GM21367 (cell line): ENCODE data around the gene ASTN2.

Experiments used
- ATAC-seq: cut with Tn5 transposase; IDR thresholded peaks from one replicate; pipeline ENCODE4 v1.9.1; 2021; ENCODE audit not compliant: unreplicated experiment

The ASTN2 gene

DNA sequence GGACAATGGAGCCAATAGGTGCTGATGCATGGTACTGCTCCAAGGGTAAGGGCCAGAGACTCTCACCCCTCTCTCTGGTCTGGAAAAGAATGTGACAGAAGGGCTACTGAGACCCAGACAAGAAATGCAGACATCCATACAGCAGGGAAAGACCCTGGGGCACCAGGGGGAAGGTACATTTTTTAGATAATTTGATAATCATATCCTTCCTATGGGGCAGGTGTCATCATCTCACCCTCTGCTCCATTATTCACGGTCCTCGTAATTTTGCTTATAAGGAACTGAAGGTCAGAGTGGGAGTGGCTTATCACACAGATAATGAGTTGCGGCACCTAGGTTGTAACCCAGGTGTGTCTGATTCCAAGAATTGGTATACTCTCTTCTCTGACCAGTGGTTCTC, 637.7 kb downstream of the ASTN2 start:
- no peak for ATAC-seq

DNA sequence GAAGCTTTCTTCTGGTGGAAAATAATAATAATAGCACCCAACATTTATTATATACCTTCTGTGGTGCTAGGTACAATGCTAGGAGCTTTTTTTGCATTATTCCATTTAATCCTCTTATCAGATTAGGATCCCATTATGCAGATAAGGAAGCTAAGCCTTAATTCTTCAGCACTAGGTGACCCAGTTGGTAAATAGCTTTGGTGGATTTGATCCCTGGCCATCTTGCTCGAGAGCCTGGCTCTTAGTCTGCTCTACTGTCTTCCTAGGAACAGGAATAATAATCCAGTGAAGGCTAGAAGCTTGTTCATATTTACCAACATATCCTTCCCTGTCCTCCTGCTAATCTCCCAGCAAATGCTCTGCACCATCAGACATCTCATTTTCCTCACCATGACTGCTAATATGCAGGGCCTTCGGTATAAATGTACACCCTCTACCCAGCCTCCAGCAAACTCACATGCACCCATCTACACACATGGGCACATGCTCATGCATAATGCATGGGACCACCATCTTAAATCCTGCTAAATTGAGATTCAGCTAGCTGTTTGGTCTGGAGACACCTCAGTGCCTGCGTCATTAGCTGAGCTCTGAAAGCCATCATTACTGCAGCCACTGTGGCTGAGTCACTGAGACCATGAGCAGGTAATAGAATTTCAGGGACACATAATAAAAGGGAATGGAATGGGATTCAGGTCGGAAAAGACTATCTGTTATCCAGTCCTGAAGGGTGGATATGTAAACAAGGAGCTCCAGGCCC, 640.3 kb downstream of the ASTN2 start:
- ATAC-seq: no peak

DNA sequence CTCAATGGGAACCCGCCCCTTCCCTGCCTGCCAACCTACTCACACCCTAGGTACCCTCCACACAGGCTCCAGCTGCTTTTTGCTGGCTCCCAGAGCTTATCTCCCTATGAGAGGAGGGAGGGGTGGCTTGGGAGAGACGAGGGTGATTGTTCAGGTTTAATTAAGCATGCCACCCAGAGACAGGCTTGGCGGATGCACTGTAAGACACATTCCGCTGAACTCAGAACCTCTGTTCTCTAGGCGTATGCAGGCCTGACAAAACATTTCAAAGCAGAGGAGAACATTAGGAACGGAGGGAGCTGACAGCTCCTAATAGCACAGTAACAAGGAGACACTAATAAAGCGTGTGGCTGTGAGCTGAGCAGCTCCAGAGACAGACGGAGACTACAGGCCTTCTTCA, 647.6 kb downstream of the ASTN2 start:
- ATAC-seq: no peak

DNA sequence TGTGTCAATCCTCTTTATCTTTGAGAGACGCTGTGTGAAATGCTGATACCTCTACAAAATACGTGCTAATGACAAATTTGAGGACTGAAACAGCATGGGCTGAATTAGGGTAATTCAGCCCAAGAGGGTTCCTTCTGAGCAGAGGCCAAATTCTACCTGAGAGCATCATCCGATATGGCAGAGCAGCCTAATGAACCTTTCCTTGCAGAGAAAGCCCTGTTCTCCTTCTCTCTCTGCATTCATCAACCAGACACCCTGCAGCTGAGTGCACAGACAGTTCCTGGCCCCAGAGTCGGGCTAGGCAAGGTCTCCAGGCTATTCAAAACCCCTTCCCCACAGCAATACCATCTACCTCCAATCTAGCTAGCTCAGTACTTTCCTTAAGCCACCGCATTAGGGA, 649.8 kb downstream of the ASTN2 start:
- no peak for ATAC-seq

DNA sequence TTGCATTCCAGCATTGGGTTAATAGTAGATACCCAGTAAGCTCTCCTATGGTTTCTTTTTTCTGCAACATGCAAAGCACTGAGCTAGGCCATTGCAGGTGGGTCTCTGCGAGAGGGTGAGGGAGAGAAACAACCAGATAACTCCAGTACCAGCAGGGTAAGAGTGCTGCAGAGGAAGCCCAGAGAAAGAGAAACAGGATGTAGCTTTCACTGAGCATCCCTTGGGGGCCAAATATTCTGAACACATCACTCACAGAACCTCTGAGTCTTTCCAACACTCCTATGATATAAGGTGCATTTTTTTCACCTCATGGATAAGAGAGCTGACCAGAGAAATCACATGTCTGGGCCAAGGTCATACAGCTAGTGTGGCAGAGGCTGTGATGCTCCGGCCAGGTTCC, 651.1 kb downstream of the ASTN2 start:
- ATAC-seq: no peak

DNA sequence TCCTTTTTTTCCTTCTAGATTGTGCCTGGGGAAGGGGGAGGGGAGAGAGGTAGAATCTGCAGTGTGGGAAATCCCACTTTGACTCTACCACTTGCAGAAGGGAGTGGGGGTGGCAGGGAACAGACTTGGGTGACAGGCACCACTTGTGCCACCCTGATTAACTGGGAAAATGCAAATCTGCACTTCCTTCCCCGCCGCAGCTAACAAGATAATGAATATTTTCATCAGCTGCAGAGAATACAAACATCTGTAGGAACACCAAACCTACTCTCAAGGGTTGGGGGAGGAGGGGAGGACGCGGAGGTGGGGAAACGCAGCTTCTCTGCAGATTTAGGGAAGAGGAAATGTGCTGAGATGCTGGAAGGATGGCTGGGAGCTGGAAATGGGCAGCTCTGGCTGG, 654.2 kb downstream of the ASTN2 start:
- no peak for ATAC-seq

DNA sequence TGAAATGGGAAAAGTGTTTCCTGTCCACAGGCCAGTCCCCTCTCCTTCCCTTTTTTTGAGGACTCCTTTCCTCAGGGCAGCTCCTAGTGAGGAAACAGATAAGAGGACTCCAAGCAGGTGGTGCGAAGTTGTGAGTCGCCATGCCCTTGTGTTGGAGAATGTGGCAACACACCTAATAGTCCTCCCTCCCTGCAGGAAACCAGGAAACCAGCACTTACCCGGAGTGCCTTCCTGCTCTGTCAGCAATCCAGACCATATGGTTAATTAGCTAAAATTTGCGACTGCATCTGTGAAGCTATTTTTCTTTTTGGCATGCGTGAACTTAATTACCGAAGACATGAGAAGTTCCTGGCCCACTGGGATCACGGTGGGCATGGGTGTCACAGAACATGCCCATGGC, 657.8 kb downstream of the ASTN2 start:
- no peak for ATAC-seq

DNA sequence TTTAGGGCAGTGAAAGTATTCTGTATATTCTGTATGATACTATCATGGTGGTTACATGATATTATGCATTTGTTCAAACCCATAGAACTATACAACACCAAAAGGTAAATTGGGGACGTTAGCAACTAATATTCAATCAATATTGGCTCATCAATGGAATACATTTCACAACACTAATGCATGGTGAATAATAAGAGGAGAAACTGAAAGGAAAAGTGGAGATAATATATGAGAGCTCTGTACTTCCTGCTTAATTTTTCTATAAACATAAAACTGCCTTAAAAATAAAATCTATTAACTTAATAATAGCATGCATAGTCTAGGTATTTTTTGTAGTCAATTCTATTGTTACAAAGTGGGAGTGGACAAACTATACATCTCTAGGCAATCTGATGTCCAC, 661.5 kb downstream of the ASTN2 start:
- no peak for ATAC-seq

DNA sequence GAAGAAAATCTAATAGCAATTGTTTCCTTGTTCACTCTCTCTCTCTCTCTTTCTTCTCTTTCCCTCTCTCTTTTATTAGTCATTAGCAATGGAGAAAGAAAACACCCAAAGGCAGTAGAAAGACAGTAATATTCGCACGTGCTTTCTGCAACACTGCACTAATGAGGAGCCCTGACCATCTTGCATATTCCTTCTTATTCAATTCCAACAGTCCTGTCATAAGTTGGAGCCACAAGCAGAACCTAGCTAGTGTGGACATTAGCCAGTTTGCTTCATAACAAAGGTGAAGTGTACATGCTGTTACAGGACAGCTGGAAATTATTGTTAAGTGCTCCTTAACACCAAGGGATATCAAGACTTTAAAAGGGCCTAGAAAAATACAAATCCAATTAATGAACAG, 664.3 kb downstream of the ASTN2 start:
- no peak for ATAC-seq

DNA sequence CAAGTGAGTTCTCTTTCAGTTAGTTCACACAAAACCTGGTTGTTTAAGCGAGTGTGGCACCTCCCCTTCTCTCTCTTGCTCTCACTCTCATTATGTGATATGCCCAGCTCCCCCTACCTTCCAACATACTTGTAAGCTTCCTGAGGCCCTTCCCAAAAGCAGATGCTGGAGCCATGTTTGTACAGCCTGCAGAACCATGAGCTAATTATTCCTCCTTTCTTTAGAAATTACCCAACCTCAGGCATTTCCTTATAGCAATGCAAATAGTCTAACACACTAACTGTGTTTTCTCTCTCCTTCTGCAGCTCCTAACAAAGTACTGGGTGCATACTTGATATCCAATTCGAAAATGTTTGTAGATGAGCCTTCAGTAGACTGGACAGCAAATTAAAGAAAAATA, 665.1 kb downstream of the ASTN2 start:
- no peak for ATAC-seq

DNA sequence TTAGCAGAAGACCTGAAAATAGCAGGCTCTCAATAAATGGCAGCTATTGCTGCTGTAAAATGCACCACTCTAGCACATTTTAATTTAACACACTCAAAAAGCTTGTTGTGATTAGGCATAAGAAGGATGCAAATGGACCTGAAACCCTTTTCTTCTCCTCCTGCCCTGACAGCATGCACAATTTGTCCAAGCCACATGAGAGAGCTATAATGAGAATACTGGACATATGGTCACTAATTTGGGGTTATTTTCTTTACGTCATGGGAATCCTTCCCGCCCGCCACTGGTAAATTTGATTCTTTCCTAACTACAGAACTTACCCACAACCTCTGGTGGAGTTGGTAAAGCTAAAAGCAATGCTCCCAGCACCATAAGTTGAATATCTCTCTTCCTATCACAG, 665.7 kb downstream of the ASTN2 start:
- ATAC-seq: no peak

DNA sequence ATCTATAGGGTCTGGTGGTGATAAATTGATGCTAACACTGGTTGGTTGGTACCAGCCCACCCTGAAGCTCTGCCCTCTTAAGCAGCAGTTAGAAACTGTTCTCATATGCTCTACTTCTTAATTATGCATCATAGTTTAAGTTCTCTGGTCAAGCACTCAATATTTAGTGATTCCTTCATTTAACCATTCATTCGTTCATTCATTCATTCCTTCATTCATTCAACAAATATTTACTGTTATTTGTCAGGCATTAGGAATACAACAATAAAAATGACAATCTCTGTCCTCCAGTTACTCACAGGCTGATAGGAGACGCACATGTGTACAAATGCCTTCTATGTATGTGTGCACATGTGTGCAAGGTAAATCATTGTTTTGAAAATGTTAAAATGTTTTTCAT, 673.1 kb downstream of the ASTN2 start:
- no peak for ATAC-seq

DNA sequence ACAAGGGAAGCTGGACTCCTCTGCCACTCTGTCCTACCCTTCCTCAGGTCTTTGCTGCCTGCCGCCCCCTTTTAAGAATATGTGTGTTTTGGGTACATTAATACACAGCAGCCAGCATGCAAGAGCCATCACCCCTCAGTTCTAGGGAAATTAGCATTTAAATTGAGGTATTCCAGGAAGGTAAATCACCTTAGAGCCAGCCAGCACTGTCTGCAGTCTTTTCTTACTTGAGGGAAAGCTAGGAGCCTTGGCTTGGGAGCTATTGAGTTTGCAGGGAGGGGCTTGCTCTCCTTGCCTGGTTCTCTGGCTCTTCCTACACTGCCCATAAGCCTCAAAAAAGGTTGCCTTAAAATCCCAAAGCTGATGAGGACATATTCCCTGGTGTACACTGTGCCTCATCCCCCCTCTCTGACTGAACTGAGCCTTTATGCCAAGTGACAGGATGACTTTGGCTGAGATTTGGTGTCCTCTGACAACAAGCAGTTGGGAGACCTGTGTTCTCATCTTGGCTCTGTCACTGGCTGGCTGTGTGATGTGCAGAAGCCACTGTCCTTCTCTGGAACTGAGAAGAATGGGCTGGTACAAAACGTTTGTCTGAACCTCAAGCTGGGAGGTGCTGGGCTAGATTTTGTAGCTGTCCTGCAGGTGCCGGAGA, 673.6 kb downstream of the ASTN2 start:
- ATAC-seq: no peak

DNA sequence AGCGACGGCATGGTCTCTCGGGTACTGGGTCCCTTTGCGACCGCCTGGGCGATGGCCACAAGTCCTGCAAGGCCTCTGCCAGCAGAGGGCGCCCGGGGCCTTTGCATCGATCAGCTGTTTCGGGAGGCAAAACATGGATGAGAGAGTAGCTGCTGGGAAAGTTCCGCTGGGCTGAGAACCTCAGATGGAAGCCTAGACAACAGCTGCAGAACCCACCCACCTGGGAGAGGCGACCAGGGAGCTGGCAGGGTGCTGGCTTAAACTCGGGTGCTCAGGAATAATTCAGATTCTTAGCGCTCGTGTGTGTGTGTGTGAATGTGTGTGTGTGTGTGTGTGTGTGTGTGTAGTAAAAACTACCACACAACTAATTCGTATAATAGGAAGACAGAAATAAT, 677.7 kb downstream of the ASTN2 start:
- peak; percentile 71 for ATAC-seq

DNA sequence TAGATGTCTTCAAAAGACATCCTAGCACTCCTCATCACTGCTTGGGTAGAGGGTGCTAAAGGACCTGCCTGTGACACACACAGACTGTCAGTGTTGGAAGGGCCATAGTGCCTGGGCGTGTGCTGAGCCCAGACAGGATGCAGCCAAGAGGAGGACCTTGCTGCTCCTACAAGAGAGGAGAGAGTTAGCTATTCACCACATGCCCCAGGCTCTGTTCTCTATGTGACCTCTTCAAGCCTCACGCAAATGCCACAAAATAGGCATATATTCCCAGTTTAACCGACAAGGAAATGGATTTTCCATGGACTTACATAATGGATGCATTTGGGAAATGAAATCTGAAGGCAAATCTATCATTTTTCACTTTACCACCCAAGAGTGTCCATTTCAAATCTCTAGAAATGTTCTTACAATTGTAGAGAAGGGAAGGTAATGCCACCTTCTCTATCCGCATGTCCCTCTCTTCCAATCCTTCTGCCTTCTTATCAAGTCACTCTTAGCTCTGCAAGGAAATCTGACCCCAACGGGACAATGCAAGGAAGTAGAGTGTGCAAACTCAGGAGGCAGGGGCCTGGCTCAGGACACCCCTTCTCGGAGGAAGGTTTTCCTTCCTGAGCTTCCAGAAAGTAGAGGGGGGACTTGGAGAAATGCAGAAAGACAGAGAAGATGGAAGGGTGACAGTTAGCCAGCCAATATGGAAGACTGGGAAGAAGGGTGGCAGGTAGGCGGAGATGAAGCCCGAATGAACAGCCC, 678.3 kb downstream of the ASTN2 start:
- no peak for ATAC-seq

DNA sequence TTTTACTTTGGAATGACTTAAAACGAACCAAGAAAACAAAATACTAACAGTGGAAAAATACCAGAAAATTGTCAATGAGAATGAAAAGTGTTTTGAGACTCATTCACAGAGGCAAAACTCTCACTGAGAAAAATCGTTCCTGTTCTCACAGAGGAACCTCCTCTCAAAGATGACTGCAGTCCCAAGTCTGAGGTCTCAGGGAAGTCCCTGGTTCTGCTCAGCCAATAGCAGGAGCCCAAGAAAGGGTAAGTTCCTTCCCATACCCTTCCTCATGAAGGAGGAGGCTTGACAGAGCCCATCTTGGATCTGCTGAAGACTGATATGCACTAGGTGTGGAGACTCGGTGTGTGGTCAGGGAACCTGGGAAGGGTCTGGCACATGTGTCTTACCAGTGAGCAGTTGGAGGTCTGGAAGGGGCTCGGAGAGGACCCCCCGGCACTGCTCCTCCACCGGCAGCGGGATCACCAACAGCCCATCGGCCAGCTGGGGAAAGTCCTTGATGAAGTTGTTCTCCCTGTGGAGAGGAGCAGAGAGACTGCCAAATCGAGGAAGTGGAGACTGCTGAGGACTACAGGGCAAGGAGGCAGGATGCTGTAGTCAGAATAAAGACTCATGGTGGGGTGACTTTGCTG, 681.7 kb downstream of the ASTN2 start:
- ATAC-seq: no peak

DNA sequence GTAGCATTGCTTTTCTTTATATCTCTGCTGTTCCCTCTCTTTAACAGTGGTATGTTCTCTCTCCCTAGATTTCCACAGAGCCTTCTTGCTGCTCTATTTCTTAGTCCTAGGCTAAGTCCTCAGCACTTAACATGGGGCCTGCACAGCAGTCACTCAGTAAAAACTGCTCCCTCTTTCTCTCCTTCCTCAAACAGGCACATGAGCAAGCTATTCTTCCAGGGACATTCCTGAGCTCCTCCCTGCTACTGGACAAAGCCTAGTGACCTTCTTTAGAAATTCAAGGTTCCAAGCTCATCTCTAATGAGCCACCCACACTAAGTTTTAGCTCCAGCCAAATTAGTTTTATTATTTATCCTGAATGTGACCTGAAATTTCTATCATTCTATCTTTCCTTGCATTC, 688.3 kb downstream of the ASTN2 start:
- no peak for ATAC-seq

DNA sequence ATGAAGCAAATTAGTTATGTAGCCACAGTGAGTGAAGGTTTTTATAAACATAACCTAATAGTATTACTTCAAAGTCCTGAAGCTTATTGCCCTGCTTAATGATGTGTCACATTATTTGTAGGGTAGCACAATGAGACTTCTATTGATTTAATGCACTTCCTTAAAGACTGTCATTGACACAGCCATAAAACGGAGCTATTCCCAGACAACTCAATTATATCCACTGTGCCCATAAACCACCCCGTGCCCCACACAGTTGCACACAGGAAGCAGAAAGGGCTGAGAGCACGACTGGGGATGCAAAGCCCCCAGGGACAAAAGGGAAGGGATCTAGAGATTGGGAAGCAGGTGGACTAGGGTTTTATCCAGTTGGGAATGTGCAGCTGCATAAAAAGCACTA, 690.7 kb downstream of the ASTN2 start:
- ATAC-seq: no peak

DNA sequence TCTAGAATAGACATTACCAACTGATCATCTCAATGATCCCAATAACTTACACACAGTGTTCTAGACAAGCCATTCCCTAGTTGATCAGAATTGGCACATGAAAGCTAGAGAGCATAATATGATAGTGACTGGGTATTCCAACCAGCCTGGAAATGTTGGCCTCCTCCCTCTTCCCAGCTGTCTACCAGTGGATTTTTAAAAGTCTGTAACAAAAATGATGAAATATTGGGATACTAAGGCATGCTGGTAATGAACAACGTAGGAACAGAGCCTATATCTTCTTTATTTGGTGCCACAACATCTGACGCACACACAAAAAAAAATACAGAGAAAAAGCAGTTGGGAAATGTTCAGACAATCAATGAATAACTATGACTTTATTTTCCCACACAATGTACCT, 692.9 kb downstream of the ASTN2 start:
- ATAC-seq: no peak

DNA sequence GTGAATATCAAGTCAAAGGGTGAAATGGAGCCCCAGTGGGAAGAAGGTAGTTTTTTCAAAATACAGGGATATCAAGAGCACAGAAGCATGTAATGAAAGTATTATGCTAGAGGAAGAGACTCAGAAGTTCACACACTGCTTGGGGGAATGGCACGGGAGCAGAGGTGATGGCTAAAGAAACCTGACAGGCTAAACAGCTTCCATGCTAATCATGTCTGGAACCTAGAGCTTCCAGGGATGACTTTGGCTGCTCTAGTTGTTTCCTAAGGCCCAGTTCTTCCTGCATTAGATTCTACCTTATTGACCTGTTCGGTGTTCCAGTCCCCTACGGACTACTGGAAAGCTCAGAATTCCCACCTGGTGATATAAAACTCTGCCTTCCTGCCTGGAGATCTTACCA, 693.4 kb downstream of the ASTN2 start:
- ATAC-seq: no peak

DNA sequence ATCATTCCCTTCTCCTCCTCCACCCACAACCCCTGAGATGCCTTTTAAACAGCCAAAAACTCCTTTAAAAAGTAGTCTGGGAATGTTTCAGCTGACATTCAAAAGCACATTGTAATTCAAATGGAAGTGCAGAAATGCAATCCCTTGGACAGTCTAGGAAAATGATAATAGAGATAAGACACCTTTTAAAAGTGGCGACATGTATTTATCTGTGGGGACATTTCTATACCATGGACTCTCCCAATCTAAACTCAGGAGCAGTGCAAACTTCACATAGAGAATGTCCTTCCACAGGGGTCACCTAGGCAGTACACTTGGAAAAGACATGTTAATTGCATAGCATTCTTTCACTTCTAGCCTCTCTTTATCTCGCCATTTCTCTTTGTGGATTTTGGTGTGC, 694.7 kb downstream of the ASTN2 start:
- ATAC-seq: no peak

DNA sequence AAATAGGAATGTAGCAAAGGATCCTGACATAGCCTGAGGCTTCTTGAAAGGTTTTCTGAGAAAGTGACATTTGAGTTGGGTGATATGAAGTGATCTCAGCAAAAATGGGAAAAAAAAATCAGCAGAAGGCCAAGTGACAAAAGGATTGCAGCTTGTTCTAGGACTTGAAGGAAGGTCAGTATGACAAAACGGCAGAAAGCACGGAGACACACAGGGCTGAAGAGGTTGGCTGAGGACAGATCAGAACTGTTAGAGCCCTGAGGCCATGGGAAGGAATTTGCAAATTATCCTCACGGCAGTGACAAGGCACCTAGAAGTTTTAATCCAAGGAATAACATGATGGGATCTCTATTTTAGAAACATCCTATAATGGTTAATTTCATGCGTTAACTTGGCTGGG, 696.7 kb downstream of the ASTN2 start:
- ATAC-seq: no peak
